Bronchial epithelial cell (primary cell): Measurements from ENCODE around the gene TBCCD1. TPM values are rescaled to one million over a fixed set of nuclear protein-coding genes. Genes with fewer than 3 reads are reported as not detected.
A peak's percentile ranks its signal among the peaks of the same experiment; 100 is the strongest.

Experiments
- DNase-seq: peaks from one replicate; pipeline ENCODE4 v3.0.0-alpha.2; 2010; ENCODE audit warnings: low read depth
- FAIRE-seq: peaks from 2 replicates; lab custom pipeline; 2011; peaks lifted over from hg19 to GRCh38; lab: Jason Lieb, UNC
- H3K27me3 ChIP-seq: 2 replicates; pipeline ENCODE4 v1.5.1; 2011; ENCODE audit warnings: low read length; ENCODE audit not compliant: control insufficient read depth, insufficient read depth
- H3K36me3 ChIP-seq: 2 replicates; pipeline ENCODE4 v1.5.1; 2011; ENCODE audit warnings: low read length; ENCODE audit not compliant: control insufficient read depth, insufficient read depth
- H3K4me3 ChIP-seq: 2 replicates; pipeline ENCODE4 v1.5.1; 2011; ENCODE audit warnings: mild to moderate bottlenecking, low read depth, low read length, control low read depth
- CTCF ChIP-seq: IDR thresholded peaks from 2 replicates; pipeline ENCODE4 v1.5.1; 2011; ENCODE audit warnings: mild to moderate bottlenecking, moderate library complexity, low read length, control low read depth, inconsistent platforms; ENCODE audit not compliant: insufficient read depth, severe bottlenecking
- total RNA-seq: library from RNA; depleted of rRNA; stranded (reverse); fragments of >200 nt; gene quantifications from 2 replicates; pipeline ENCODE4 v1.2.1, GENCODE V29; 2014

The TBCCD1 gene
- total RNA-seq, 1 donor from 2014 or later, result 13.7 TPM

GRCh38 chr3:186512570-186513302 is 54.4 kb downstream of the TBCCD1 start:
- Histone ChIP-seq H3K4me3 (no peak overlapping the region), H3K27me3 (peaks cover 3% of the 10 kb centered on the region), H3K36me3 (no peaks in the 10 kb centered on the region)
- FAIRE-seq (peak; percentile 55), DNase-seq (no peak)
- TF ChIP-seq CTCF, result no peak

- Histone ChIP-seq H3K36me3 (no peaks in the 10 kb centered on the region), H3K27me3 (peaks cover 3% of the 10 kb centered on the region), H3K4me3 (no peak overlapping the region)
- no peak for TF ChIP-seq CTCF
- FAIRE-seq, result no peak
- DNase-seq, result no peak
Measured at GRCh38 chr3:186511702-186512101, 55.4 kb downstream of the TBCCD1 start.

GRCh38 chr3:186511245-186511644 is 55.9 kb downstream of the TBCCD1 start:
- DNase-seq (peak; percentile 28), FAIRE-seq (no peak)
- H3K27me3 ChIP-seq, result peaks cover 3% of the 10 kb centered on the region
- no peaks in the 10 kb centered on the region for H3K36me3 ChIP-seq
- H3K4me3 ChIP-seq, result no peak overlapping the region
- no peak for TF ChIP-seq CTCF

- Histone ChIP-seq H3K4me3 (no peak overlapping the region), H3K36me3 (no peaks in the 10 kb centered on the region), H3K27me3 (peaks cover 3% of the 10 kb centered on the region)
- no peak for TF ChIP-seq CTCF
- DNase-seq (peak; percentile 67), FAIRE-seq (no peak)
Measured at GRCh38 chr3:186510374-186511079, 56.6 kb downstream of the TBCCD1 start.

GRCh38 chr3:186509423-186509822 is 57.7 kb downstream of the TBCCD1 start:
- Histone ChIP-seq H3K27me3 (peaks cover 3% of the 10 kb centered on the region), H3K36me3 (no peaks in the 10 kb centered on the region), H3K4me3 (no peak overlapping the region)
- no peak for TF ChIP-seq CTCF
- DNase-seq (no peak), FAIRE-seq (no peak)

GRCh38 chr3:186506857-186507256 is 60.3 kb downstream of the TBCCD1 start:
- TF ChIP-seq CTCF, result no peak
- DNase-seq, result no peak
- no peak for FAIRE-seq
- Histone ChIP-seq H3K27me3 (peaks cover 3% of the 10 kb centered on the region), H3K36me3 (no peaks in the 10 kb centered on the region), H3K4me3 (no peak overlapping the region)
